SK-N-DZ (cell line): ENCODE measurements around the gene WSB1.

ENCODE experiments used
- DNase-seq: peaks from one replicate; pipeline ENCODE4 v3.0.0-alpha.2; 2015; ENCODE audit warnings: low spot score
- small RNA-seq, 2 experiments: library from RNA; depleted of rRNA; stranded (forward); fragments of <200 nt; gene quantifications; one replicate each; pipeline ENCODE3, GENCODE V24; 2014

WSB1 gene

DNA sequence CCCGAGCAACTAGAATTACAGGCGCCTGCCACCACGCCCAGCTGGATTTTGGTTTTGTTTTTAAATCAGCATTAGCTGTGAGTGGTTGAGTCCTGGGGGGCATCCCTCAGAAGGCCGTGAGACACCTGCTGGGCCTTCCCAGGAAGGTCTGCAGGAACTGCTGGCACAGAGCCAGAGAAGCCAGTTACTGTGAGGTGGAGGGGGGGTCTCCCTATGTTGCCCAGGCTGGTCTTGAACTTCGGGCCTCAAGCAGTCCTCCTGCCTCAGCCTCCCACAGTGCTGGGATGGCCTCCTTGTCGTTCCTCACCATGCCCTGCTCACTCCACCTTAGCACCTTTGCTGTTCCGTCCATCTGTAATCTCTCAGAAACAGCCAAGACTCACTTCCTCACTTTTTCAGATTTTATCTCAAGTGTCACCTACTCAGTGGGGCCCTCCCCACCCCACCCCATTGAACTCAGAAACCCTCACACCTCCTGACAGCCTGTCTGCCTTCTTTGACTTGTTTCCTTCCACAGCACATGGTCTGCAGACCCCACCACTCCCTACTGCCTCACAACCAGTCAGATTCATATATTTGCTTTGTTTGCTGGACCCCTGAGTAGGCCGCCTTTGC, 62.3 kb downstream of the WSB1 start:
- DNase-seq: no peak

GRCh38 chr17:27357236-27357635, 63.3 kb downstream of the WSB1 start:
- no peak for DNase-seq

- DNase-seq: no peak
Measured at GRCh38 chr17:27360507-27360906, 66.6 kb downstream of the WSB1 start.

- no peak for DNase-seq
Measured at GRCh38 chr17:27361695-27362094, 67.8 kb downstream of the WSB1 start.

DNA sequence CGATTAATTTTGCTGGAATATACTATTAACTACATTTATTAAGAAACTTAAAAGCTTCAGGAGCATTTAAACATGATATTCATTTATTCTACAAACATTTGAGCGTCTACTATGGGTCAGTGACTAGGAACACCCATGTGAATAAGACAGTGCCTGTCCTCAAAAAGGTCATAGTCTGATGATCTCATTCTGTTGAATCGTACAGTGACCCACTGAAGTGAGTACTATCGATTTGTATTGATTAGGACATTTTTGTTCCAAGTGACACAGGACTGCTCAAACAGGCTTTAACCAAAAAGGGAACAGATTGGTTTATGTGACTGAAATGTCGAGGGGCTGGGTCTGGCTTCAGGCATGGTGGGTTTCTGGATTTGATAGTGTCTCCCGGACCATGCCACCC, 68.6 kb downstream of the WSB1 start:
- DNase-seq: no peak

GRCh38 chr17:27362909-27363308, 69.0 kb downstream of the WSB1 start:
- DNase-seq: no peak

GRCh38 chr17:27363326-27363725, 69.4 kb downstream of the WSB1 start:
- no peak for DNase-seq

Small RNA genes lying within 50 kb of the gene (small RNA-seq; reads per million reads assigned to genes)
- 0.09 to 0.10 reads per million in 2 experiments for gene MIR4522
